ENCODE data around the gene GABRB2.

- TF ChIP-seq CTCF (IDR thresholded peaks at IDR 0.05; ENCODE audit: insufficient read depth, low read length) (no peak), POLR2AphosphoS5 (IDR thresholded peaks at IDR 0.05; ENCODE audit: low read depth) (no peak), GABPA (IDR thresholded peaks at IDR 0.05; ENCODE audit: low read depth) (no peak), SPI1 (IDR thresholded peaks at IDR 0.05; ENCODE audit: borderline replicate concordance, low read depth) (no peak)
Observed at GRCh38 chr5:161535762-161536161, 10.8 kb downstream of the GABRB2 start.
